Heart left ventricle (tissue), 13 donors: ENCODE results near the gene ATP6V1B1.

Experiments
- CTCF ChIP-seq, 12 donors: fragments of 200-600 bp; sonication (generic) in 4 of 12; IDR thresholded peaks; one replicate each; pipeline versions ENCODE4 v1.5.0 to v1.8.0; 2018 to 2022; ENCODE audit warnings: antibody characterized with exemption in 12 of 12, mild to moderate bottlenecking in 5 of 12
- POLR2A ChIP-seq, 2 donors: fragments of 450-650 bp; IDR thresholded peaks; one replicate each; pipeline ENCODE4 v1.6.1; 2017; ENCODE audit warnings: antibody characterized with exemption in 2 of 2, mild to moderate bottlenecking in 2 of 2, moderate library complexity in 2 of 2
- donor health status: ischemic (EF 13 %, LVEDD 7.1; RV severe dilation, severe dysfunction).
- donor health status: DM: no; HTN: yes; CAD: no.
- donor health status: DM: no; HTN: no; CAD: no.
- donor health status: ischemic (EF 25% LVEDD 6.9; RV normal size, moderate dysfunction).
- donor health status: ischemic (EF 25% LVEDD 5.7; RV mildly dilated, moderate dysfunction).
- donor health status: ischemic (EF 35%, LVEDD 5.7; RV mildly dilated, moderate dysfunction).
- donor health status: nonischemic (EF 11% LVEDD 7.7; RV severe dilation, severe dysfunction).
- donor health status: DM: yes; HTN: yes; CAD: no.
- donor health status: PGD.
- donor health status: ischemic (EF 29% LVEDD 5.4; RV normal size, mild dysfunction).
- donor health status: nonischemic (EF 23%, LVEDD 6.1; RV moderate dilation, normal function).

- TF ChIP-seq CTCF (IDR thresholded peaks at IDR 0.05) (no peak), POLR2A (IDR thresholded peaks at IDR 0.05) (no peak)
Measured at GRCh38 chr2:70928366-70928765, 7.3 kb upstream of the ATP6V1B1 start.
